AG08395 (cell line): ENCODE measurements around the gene HEPH.
"Not testable (repeated sequence)": the region's sequence is repeated elsewhere in the genome, so short reads cannot be mapped to it uniquely, and the experiment has no call there.

ENCODE experiments used
- DNase-seq: peaks from one replicate; pipeline ENCODE4 v3.0.0; 2012; ENCODE audit warnings: mixed read lengths, low spot score

HEPH gene, protein sequence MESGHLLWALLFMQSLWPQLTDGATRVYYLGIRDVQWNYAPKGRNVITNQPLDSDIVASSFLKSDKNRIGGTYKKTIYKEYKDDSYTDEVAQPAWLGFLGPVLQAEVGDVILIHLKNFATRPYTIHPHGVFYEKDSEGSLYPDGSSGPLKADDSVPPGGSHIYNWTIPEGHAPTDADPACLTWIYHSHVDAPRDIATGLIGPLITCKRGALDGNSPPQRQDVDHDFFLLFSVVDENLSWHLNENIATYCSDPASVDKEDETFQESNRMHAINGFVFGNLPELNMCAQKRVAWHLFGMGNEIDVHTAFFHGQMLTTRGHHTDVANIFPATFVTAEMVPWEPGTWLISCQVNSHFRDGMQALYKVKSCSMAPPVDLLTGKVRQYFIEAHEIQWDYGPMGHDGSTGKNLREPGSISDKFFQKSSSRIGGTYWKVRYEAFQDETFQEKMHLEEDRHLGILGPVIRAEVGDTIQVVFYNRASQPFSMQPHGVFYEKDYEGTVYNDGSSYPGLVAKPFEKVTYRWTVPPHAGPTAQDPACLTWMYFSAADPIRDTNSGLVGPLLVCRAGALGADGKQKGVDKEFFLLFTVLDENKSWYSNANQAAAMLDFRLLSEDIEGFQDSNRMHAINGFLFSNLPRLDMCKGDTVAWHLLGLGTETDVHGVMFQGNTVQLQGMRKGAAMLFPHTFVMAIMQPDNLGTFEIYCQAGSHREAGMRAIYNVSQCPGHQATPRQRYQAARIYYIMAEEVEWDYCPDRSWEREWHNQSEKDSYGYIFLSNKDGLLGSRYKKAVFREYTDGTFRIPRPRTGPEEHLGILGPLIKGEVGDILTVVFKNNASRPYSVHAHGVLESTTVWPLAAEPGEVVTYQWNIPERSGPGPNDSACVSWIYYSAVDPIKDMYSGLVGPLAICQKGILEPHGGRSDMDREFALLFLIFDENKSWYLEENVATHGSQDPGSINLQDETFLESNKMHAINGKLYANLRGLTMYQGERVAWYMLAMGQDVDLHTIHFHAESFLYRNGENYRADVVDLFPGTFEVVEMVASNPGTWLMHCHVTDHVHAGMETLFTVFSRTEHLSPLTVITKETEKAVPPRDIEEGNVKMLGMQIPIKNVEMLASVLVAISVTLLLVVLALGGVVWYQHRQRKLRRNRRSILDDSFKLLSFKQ

GRCh38 chrX:66163849-66164411 is at the start of gene HEPH:
Gene HEPH (plus strand): TSS chrX:66164247. CDS start chrX:66170571, 6,324 bp downstream.
- peak; percentile 38 for DNase-seq

DNA sequence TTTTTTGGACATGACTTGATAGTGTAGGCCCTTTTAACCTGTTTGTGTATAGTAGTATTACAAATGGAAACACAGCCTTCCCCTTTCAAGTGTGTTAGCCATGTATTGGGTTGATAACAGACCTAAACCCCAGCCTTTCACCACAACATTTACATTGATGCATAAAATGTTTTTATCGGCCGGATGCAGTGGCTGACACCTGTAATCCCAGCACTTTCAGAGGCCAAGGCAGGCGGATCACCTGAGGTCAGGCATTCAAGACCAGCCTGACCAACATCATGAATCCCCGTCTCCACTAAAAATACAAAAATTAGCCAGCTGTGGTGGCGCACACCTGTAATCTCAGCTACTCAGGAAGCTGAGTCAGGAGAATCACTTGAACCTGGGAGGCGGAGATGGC is 45.3 kb upstream of the HEPH start:
- DNase-seq, result not testable (repeated sequence)

- DNase-seq, result not testable (repeated sequence)
Measured at GRCh38 chrX:66121354-66121753, 42.7 kb upstream of the HEPH start.

GRCh38 chrX:66126662-66127061 is 37.4 kb upstream of the HEPH start:
- DNase-seq, result no peak

- DNase-seq, result no peak
Measured at GRCh38 chrX:66130469-66130868, 33.6 kb upstream of the HEPH start.

DNA sequence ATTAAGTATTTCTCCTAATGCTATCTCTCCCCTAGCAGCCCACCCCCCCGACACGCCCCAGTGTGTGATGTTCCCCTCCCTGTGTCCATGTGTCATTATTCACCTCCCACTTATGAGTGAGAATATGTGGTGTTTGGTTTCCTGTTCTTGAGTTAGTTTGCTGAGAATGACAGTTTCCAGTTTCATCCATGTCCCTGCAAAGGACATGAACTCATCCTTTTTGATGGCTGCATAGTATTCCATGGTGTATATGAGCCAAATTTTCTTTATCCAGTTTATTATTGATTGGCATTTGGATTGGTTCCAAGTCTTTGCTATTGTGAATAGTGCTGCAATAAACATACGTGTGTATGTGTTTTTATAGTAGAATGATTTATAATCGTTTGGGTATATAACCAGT is 28.8 kb upstream of the HEPH start:
- DNase-seq, result not testable (repeated sequence)

- no peak for DNase-seq
Measured at GRCh38 chrX:66142351-66142750, 21.7 kb upstream of the HEPH start.

DNA sequence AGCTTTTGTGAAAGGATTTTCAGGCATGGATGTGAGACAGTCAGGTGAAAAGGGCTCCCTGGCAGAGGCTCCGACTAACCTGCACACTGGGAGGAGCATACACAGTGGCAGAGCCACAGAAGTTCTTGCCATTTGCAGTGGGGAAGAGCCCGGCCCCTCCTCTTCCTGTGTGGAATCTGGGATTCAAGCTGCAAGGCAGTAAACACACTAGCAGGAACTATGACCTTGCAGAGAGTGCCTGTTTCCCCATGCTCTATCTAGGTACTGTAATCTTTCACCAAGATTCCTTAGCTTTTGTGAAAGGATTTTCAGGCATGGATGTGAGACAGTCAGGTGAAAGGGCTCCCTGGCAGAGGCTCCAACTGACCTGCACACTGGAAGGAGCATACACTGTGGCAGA is 19.8 kb upstream of the HEPH start:
- no peak for DNase-seq

- no peak for DNase-seq
Measured at GRCh38 chrX:66149519-66149918, 14.5 kb upstream of the HEPH start.

DNA sequence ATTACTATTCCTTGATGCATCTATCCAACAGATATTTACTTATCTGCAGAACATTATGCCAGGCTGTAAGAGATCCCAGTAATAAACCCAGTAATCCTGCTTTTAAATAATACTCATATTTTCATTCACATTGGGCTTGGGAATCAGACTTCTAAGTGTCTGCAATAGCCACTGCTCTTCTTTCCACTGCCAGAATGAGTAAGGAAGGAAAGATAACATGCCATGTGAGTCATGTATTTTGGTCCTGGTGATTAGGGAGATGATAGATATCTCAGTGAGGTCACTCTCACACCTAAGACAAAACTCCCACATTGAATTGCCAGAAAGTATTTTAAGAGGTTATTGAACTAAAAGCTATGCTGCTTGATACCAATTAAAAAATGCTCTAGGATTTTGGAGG is 13.9 kb upstream of the HEPH start:
- DNase-seq, result peak; percentile 7

DNA sequence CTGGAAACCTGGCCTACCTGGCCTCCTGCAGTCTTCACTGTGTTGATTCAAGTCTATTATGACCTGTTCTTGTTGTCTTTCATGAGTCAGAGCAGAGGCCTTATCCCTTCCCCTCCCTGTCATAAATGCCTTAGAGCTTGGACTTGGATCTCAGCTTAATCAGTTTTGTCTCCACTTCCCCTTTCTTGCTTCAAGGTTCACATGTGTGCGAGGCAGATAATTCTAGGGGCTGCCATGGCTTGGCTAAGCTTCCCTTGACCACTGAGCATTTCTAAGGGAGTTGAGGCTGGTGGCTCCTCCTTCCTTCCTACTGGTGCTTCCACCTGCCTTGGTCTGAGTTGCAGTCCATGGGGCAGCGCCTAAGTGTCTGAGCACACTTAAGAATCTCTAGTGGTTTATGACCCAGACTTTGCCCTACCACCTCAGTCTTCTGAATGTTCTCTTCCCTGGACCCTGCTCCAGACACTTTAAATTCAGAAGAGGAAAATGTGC is 1.7 kb upstream of the HEPH start:
- no peak for DNase-seq

- no peak for DNase-seq
Measured at GRCh38 chrX:66163447-66163846, 600 bp upstream of the HEPH start.

DNA sequence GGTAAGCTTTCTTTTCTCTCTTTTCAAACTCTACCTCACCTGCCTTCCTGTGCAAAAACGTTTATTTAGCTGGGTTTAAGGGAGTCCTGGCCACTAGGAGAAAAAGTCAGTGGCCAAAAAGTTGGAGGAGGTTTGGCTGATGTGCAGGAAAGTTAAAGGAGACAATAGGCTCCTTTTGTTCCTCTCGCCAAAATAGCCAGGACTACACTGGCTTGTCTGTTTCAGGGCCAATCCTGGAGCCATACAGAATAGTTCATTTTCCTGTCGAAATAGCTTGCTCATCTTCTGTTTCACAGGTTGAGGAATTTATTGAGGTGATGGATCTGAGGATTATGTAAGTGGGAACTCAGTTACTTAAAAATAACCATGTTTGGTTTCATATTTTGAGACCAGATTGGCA is 423 bp downstream of the HEPH start:
- no peak for DNase-seq

GRCh38 chrX:66164931-66165330 is 884 bp downstream of the HEPH start:
- no peak for DNase-seq

- no peak for DNase-seq
Measured at GRCh38 chrX:66166671-66167070, 2.6 kb downstream of the HEPH start.

DNA sequence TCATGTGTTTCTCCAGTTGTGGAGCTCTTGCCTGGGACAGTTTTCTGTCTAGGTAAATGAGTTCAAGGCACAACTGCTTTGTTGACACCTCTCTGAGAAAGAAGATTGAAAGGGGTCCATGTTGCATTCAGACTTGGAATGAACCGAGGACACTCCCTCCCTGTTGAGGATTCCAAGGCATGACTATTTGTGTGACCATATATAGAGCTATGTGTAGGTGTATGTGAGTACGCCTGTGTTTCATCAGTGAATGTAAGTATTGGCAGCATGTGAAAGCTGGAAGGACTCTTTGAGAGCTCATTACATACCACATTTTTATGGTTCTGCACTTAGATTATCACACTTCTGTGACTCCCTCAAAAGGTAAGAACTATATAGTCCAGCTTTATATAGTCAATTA is 3.4 kb downstream of the HEPH start:
- no peak for DNase-seq

- DNase-seq, result no peak
Measured at GRCh38 chrX:66176134-66176533, 12.1 kb downstream of the HEPH start.

DNA sequence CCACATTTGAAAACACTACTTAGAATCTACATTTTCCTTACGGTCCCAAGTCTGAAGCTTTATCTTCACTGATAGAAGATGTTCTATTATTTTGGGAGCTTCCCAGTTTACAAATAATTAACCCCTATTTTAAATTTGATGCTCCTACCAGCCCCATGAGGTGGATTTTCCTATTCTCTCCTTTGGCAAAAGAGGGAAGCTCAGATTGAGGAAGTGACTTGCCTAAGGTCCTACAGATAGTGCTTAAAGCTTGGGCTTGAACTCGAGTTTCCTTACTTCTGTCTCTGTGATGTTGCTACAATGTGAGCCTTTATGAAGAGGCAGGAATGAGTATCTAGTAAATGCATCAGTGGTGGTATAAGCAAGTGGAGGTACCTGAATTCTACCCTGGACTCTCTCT is 27.5 kb downstream of the HEPH start:
- no peak for DNase-seq

- DNase-seq, result no peak
Measured at GRCh38 chrX:66193821-66194220, 29.8 kb downstream of the HEPH start.

DNA sequence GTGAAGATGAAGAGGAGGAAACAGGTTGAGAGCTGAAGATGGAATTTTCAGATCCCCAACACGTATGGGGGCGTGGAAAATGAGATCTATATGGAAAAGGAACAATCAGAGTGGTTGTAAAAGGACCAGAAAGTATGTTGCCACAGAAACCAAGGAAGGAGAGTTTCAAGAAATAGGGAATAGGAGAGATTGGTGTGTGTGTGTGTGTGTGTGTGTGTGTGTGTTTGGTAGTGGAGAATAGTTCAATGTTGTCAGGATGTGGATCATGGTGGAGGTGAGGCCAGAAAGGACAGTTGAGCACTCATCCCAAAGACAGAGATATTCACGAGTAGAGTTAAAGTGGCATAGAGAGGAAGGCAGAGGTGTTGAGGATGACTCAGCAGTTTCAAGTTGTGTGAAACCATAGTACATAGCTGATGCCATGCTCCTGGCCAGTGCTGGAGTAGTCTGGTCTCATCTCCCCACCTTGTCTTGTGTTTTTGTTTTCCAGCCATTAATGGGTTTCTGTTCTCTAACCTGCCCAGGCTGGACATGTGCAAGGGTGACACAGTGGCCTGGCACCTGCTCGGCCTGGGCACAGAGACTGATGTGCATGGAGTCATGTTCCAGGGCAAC is 36.1 kb downstream of the HEPH start:
- no peak for DNase-seq
